Colon (tissue), 2 donors: ENCODE results near the gene IGF1R.

Experiments used
- FAIRE-seq: peaks from 2 replicates; lab custom pipeline; 2012; peaks lifted over from hg19 to GRCh38; lab: Jason Lieb, UNC
- donor health status: control.
- donor health status: control.

The IGF1R gene

GRCh38 chr15:98827217-98827616, 178.9 kb downstream of the IGF1R start:
- FAIRE-seq, result no peak

- FAIRE-seq, result no peak
Observed at GRCh38 chr15:98830034-98830634, 181.8 kb downstream of the IGF1R start.

- FAIRE-seq, result no peak
Observed at GRCh38 chr15:98834976-98835375, 186.6 kb downstream of the IGF1R start.

- FAIRE-seq, result no peak
Observed at GRCh38 chr15:98835876-98836275, 187.5 kb downstream of the IGF1R start.

- no peak for FAIRE-seq
Observed at GRCh38 chr15:98838387-98839259, 190.3 kb downstream of the IGF1R start.

- FAIRE-seq, result no peak
Observed at GRCh38 chr15:98840053-98840452, 191.7 kb downstream of the IGF1R start.

- no peak for FAIRE-seq
Observed at GRCh38 chr15:98841419-98841970, 193.2 kb downstream of the IGF1R start.

- FAIRE-seq, result no peak
Observed at GRCh38 chr15:98842192-98842972, 194.0 kb downstream of the IGF1R start.

- no peak for FAIRE-seq
Observed at GRCh38 chr15:98842973-98843285, 194.6 kb downstream of the IGF1R start.

GRCh38 chr15:98843844-98844243, 195.5 kb downstream of the IGF1R start:
- FAIRE-seq, result no peak

- no peak for FAIRE-seq
Observed at GRCh38 chr15:98844261-98844660, 195.9 kb downstream of the IGF1R start.

GRCh38 chr15:98845138-98845884, 197.0 kb downstream of the IGF1R start:
- FAIRE-seq, result no peak

- no peak for FAIRE-seq
Observed at GRCh38 chr15:98850961-98851572, 202.7 kb downstream of the IGF1R start.

GRCh38 chr15:98853161-98853560, 204.8 kb downstream of the IGF1R start:
- FAIRE-seq, result no peak

GRCh38 chr15:98853617-98854420, 205.5 kb downstream of the IGF1R start:
- no peak for FAIRE-seq

- no peak for FAIRE-seq
Observed at GRCh38 chr15:98854496-98854895, 206.2 kb downstream of the IGF1R start.

- FAIRE-seq, result no peak
Observed at GRCh38 chr15:98855067-98855814, 206.9 kb downstream of the IGF1R start.

- FAIRE-seq, result no peak
Observed at GRCh38 chr15:98855815-98856531, 207.6 kb downstream of the IGF1R start.

GRCh38 chr15:98856532-98856907, 208.2 kb downstream of the IGF1R start:
- no peak for FAIRE-seq
